Mucosa of descending colon (tissue), 3 donors: ENCODE results near the gene GINS1. TPM values are rescaled to one million over a fixed set of nuclear protein-coding genes. Genes with fewer than 3 reads are reported as not detected.

ENCODE experiments used
- ATAC-seq: fragments of 200-7000 bp; cut with Tn5 transposase; one replicate; pipeline ENCODE4 v1.9.1; 2020; ENCODE audit warnings: mild to moderate bottlenecking, moderate library complexity
- DNase-seq, 3 donors: peaks; one replicate each; pipeline ENCODE4 v3.0.0-alpha.2; 2020
- H3K36me3 ChIP-seq: fragments of 200-600 bp; one replicate; pipeline ENCODE4 v1.8.0; 2021; ENCODE audit warnings: low read depth, mild to moderate bottlenecking
- H3K4me1 ChIP-seq: fragments of 200-600 bp; one replicate; pipeline ENCODE4 v1.8.0; 2021; ENCODE audit warnings: low read depth, mild to moderate bottlenecking
- H3K4me3 ChIP-seq: fragments of 200-600 bp; one replicate; pipeline ENCODE4 v1.8.0; 2021; ENCODE audit warnings: mild to moderate bottlenecking
- H3K9me3 ChIP-seq: fragments of 200-600 bp; one replicate; pipeline ENCODE4 v1.8.0; 2021; ENCODE audit warnings: mild to moderate bottlenecking
- intact Hi-C, 2 donors: fragments of 100-400 bp; cut with DNase I in 1 of 2; cut with micrococcal nuclease in 1 of 2; formaldehyde crosslinking; loops; one replicate each; pipeline versions ENCODE4 v1.11.0 to v1.11.1; 2022; cut with DNase I, micrococcal nuclease
- total RNA-seq, 3 donors: library from RNA; stranded (reverse); fragmentation: NEBNext Ultra II Directional in 2 of 3; extraction: Animal tissue kit (Norgen Biotek cat#: 25700) in 2 of 3; gene quantifications; one replicate each; pipeline versions ENCODE4 v1.2.1 to v1.2.4, GENCODE V29; 2021 to 2023
- TF ChIP-seq, protein P1 (sequence below): fragments of 200-600 bp; IDR thresholded peaks from one replicate; pipeline ENCODE4 v1.8.0; 2022; ENCODE audit warnings: antibody characterized with exemption, mild to moderate bottlenecking
- donor health status: DM: no; HTN: no; CAD: no; lungs with moderate emphysema.
- donor health status: DM: no; HTN: no; CAD: no.
- donor health status: DM: no; HTN: yes; CAD: no.

The GINS1 gene
- total RNA-seq, 3 donors from 2014 or later: 1.8 to 8.6 (median 1.9) TPM

DNA sequence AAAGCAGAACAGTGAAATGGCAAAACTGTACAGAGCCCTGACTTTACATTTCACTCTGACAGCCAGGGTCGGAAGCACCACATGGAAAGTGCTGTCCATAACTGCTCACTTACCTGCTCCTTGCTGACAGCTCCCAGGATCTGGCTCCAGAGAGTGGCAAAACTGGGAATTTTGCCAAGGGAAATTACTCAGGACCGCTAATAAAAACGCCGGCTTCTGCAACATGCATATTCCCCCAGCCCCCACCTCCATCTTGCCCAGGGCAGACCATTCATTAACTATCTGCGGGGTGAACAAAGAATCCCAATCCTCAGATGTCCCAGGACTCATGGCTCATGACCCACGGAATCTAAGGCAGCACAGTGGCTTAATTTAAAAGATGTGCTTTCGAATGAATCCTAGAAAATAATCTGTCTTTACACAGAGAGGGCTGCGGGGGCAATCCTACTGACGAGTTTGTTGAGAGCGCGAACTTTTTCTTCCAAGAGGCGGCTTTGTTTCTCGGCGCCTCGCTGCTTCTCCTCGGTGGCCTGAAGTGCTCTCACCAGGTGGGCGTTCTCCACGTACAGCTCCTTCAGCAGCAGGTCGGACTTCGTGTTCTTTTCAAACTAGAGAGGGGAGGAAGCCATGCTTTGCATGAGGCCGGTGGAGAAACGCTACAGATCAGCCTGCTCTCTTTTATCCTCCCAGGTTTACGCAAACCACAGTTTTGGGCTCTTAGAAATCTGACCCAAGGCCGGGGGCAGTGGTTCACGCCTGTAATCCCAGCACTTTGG is 45.8 kb downstream of the GINS1 start:
- DNase-seq (no peak), ATAC-seq (no peak)
- H3K4me1 ChIP-seq: no peaks in the 10 kb centered on the region
- TF ChIP-seq, protein P1, sequence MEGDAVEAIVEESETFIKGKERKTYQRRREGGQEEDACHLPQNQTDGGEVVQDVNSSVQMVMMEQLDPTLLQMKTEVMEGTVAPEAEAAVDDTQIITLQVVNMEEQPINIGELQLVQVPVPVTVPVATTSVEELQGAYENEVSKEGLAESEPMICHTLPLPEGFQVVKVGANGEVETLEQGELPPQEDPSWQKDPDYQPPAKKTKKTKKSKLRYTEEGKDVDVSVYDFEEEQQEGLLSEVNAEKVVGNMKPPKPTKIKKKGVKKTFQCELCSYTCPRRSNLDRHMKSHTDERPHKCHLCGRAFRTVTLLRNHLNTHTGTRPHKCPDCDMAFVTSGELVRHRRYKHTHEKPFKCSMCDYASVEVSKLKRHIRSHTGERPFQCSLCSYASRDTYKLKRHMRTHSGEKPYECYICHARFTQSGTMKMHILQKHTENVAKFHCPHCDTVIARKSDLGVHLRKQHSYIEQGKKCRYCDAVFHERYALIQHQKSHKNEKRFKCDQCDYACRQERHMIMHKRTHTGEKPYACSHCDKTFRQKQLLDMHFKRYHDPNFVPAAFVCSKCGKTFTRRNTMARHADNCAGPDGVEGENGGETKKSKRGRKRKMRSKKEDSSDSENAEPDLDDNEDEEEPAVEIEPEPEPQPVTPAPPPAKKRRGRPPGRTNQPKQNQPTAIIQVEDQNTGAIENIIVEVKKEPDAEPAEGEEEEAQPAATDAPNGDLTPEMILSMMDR: no peak
- intact Hi-C loops: no loop called here
- H3K4me3 ChIP-seq: no peak overlapping the region
- no peaks in the 10 kb centered on the region for H3K9me3 ChIP-seq
- no peaks in the 10 kb centered on the region for H3K36me3 ChIP-seq

DNA sequence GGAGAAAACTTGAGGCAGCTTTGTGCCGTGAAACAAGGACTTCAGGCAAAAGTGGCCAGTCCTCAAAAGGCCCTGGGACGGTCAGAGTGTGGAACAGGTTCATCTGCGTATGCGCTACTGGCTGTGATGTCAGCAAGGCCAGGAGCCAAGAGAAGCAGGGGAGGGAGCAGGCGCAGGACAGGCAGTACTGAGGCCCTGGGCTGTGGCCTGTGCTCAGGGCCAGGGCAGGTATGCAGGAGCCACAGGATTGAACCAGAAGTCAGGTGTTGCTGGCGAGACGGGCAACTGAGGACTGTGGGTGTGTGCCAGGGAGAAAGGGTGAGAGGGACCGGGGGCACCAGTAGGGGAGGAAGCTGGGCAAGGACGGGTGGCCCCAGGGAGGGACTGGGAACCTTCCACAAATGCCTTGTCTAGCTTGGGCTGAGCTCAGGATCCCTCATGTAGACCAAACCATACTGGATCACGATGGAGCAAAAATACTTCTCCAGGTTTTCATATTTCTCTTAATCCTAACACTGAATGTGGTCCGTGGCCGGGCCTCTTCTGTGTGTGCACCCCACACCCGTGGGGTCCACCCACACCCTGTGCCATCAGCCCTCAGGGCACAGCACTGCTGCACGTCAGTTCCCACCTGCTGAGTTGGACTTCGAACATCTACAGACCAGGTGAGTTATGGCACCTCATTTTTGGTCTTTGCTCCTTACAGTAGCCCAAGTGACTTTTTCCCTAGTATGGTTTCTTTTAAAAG is 46.9 kb downstream of the GINS1 start:
- H3K9me3 ChIP-seq: no peaks in the 10 kb centered on the region
- TF ChIP-seq, protein P1: no peak
- ATAC-seq: no peak

DNA sequence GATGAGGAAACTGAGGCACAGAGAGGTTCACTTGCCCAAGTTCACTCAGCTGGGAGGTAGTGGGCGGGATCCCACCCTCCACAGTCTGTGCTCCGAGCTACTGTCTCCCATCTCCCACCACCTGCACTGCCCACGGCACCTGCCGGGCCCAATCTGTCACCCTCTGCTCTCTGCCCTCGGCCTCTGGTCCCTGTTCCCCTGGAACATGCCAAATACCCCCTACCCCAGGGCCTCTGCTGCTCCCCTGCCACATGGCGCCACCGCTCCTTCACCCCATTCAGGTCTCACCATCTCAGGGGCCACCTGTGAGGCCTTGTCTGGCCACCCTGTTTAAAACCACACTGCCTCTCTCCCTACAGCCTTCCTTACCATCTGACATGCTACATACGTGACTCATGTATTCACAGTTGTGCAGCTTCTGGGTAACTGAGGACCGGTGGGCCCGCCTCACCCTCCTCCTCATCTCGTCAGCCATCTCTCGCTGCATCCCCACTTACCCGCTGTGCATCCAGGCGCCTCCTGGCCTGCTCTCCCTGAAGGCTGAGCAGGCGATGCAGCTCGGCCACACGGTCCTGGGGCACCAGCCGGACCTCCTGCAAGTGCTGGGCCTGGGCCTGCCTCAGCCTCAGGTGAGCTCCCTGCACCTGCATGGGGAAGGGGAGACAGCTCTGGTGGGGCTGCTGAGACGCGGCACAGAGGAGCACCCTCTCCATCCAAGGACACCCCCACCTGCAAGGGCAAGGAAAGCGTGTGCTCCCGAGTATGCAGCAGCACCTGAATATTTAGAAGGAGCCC is 50.6 kb downstream of the GINS1 start:
- TF ChIP-seq, protein P1: no peak
- no peaks in the 10 kb centered on the region for H3K9me3 ChIP-seq
- no peaks in the 10 kb centered on the region for H3K4me1 ChIP-seq
- H3K36me3 ChIP-seq: no peaks in the 10 kb centered on the region
- intact Hi-C loops: no loop called here
- no peak overlapping the region for H3K4me3 ChIP-seq
- DNase-seq: no peak
- ATAC-seq: no peak

More for the DNA sequence above, 46.9 kb downstream of the GINS1 start:
- H3K4me1 ChIP-seq: no peaks in the 10 kb centered on the region
- DNase-seq: no peak
- intact Hi-C loops: no loop called here
- H3K4me3 ChIP-seq: no peak overlapping the region
- H3K36me3 ChIP-seq: no peaks in the 10 kb centered on the region

DNA sequence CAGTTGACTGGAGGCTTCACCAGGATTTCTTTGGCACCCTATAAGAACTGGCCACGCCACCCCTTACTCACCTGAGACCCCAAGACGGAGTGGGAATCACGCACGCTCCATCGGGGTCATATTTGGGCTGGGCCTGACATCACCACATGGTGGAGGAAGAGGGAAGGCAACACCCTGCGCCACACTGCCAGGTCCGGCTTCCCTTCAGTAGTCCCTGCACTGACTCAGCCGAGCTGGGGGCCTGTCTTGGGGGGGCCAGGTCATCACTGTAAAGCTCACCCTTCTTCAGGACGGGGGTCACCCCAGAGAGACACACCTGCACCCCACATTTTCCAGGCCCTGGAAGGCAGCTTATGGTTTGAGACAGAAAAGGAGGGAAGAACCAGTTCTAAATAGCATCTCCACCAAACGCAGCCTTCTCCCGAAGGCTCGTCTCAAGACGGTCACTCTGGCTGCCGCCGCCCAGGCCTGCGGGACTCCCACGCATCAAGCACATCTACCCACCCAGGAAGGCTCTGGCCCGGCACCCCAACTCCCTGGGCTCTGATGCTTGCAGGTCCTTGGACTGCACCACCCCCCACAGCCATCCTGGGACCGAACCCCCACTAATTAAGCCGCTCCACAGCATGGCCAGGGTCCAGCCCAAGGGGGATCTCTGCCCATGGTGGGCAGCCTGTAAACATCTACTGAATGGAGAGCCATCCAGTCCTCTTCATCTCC is 51.8 kb downstream of the GINS1 start:
- DNase-seq (no peak), ATAC-seq (no peak)
- no peaks in the 10 kb centered on the region for H3K9me3 ChIP-seq
- H3K36me3 ChIP-seq: no peaks in the 10 kb centered on the region
- intact Hi-C loops: no loop called here
- no peak overlapping the region for H3K4me3 ChIP-seq
- TF ChIP-seq, protein P1: no peak
- no peaks in the 10 kb centered on the region for H3K4me1 ChIP-seq

DNA sequence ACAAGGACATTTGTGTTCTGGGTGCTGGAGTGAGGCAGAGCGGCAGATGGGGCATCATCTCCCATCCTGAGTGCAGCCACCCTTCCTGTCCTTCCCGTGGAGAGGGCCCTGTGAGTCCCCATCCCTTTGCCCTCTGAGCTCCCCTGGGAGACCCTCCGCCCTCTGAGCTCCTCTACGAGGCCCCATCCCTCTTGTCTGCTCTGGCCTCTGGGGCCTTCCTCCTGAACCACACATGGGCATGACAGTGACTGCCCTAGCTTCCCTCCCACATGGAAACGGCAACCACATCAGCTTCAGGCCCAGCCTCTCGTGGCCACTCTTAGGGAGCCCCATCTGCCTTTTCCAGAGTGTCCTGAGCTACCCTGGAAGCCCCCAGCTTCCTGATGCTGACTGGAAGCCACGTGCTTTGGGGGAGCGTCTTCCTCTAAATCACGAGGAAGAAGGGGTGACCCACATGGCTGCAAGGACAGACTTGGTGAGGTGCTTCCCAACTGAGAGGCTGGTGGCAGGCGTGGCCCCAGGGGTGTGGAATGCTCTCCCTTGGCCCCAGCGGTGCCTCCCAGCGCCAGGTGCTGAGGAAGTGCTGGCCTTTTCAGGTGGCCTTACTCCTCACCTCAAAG is 52.6 kb downstream of the GINS1 start:
- Histone ChIP-seq H3K36me3 (no peaks in the 10 kb centered on the region), H3K9me3 (no peaks in the 10 kb centered on the region), H3K4me1 (no peaks in the 10 kb centered on the region), H3K4me3 (no peak overlapping the region)
- DNase-seq (no peak), ATAC-seq (no peak)
- TF ChIP-seq, protein P1: no peak
- intact Hi-C loops: no loop called here
